ENCODE results near the gene PUS3.

DNA sequence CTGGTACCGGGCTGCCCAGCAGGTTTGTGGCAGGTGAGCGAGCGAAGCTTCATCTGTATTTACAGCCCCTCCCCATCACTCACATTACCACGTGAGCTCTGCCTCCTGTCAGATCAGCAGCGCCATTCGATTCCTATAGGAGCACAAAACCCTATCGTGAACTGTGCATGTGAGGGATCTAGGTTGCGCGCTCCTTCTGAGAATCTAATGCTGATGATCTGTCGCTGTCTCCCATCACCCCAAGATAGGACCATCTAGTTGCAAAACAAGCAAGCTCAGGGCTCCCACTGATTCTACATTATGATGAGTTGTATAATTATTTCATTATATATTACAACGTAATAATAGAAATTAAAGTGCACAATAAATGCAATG, 27.1 kb upstream of the PUS3 start:
- TF ChIP-seq, protein P1, sequence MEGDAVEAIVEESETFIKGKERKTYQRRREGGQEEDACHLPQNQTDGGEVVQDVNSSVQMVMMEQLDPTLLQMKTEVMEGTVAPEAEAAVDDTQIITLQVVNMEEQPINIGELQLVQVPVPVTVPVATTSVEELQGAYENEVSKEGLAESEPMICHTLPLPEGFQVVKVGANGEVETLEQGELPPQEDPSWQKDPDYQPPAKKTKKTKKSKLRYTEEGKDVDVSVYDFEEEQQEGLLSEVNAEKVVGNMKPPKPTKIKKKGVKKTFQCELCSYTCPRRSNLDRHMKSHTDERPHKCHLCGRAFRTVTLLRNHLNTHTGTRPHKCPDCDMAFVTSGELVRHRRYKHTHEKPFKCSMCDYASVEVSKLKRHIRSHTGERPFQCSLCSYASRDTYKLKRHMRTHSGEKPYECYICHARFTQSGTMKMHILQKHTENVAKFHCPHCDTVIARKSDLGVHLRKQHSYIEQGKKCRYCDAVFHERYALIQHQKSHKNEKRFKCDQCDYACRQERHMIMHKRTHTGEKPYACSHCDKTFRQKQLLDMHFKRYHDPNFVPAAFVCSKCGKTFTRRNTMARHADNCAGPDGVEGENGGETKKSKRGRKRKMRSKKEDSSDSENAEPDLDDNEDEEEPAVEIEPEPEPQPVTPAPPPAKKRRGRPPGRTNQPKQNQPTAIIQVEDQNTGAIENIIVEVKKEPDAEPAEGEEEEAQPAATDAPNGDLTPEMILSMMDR (IDR thresholded peaks at IDR 0.05): no peak
- TF ChIP-seq POLR2A (IDR thresholded peaks at IDR 0.05): no peak

All from thyroid gland (tissue), 4 donors.